A549 (cell line): Measurements from ENCODE around the gene ERBB2.

Experiments used
- CHD4 ChIP-seq: fragments of 200-600 bp; sonication (generic); IDR thresholded peaks from 2 replicates; pipeline ENCODE4 v1.6.1; 2016; ENCODE audit warnings: antibody characterized with exemption, mild to moderate bottlenecking, borderline replicate concordance
- EP300 ChIP-seq, 2 experiments: fragments of >200 bp; sonication (Bioruptor Twin); formaldehyde crosslinking; IDR thresholded peaks; 2 replicates in 1 of 2; 3 replicates in 1 of 2; pipeline ENCODE4 v1.6.1; 2016 to 2017
- POLR2A ChIP-seq: IDR thresholded peaks from 2 replicates; pipeline ENCODE4 v1.6.1; 2012; ENCODE audit warnings: mild to moderate bottlenecking, low read length
- SMC3 ChIP-seq: fragments of >200 bp; sonication (Bioruptor Twin); formaldehyde crosslinking; IDR thresholded peaks from 3 replicates; pipeline ENCODE4 v1.6.1; 2018; ENCODE audit warnings: inconsistent platforms
- TF ChIP-seq, protein P1 (sequence below): fragments of >200 bp; sonication (Bioruptor Twin); formaldehyde crosslinking; IDR thresholded peaks from 3 replicates; pipeline ENCODE4 v1.5.1; 2016

DNA sequence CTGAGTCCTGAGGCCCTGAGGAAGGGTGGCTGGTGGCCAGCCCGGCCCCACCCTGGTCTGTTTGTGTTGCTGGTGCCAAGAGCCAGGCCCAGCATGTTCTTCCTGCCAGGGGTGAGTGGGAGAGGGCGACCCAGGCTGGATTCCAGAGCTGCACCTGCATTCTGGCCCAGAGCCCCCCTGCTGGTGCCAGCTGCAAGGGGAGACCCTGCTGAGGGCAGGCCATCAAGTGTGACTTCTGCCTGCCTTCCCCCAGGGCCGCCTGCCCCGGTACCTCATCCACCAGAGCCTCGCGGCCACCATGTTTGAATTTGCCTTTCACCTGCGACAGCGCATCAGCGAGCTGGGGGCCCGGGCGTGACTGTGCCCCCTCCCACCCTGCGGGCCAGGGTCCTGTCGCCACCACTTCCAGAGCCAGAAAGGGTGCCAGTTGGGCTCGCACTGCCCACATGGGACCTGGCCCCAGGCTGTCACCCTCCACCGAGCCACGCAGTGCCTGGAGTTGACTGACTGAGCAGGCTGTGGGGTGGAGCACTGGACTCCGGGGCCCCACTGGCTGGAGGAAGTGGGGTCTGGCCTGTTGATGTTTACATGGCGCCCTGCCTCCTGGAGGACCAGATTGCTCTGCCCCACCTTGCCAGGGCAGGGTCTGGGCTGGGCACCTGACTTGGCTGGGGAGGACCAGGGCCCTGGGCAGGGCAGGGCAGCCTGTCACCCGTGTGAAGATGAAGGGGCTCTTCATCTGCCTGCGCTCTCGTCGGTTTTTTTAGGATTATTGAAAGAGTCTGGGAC lies 37.1 kb upstream of the ERBB2 start:
- TF ChIP-seq, protein P1, sequence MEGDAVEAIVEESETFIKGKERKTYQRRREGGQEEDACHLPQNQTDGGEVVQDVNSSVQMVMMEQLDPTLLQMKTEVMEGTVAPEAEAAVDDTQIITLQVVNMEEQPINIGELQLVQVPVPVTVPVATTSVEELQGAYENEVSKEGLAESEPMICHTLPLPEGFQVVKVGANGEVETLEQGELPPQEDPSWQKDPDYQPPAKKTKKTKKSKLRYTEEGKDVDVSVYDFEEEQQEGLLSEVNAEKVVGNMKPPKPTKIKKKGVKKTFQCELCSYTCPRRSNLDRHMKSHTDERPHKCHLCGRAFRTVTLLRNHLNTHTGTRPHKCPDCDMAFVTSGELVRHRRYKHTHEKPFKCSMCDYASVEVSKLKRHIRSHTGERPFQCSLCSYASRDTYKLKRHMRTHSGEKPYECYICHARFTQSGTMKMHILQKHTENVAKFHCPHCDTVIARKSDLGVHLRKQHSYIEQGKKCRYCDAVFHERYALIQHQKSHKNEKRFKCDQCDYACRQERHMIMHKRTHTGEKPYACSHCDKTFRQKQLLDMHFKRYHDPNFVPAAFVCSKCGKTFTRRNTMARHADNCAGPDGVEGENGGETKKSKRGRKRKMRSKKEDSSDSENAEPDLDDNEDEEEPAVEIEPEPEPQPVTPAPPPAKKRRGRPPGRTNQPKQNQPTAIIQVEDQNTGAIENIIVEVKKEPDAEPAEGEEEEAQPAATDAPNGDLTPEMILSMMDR: no peak
- no peak for TF ChIP-seq SMC3
- no peak for TF ChIP-seq POLR2A
- no peak for TF ChIP-seq CHD4
- no peak for TF ChIP-seq EP300 (IDR thresholded peaks at IDR 0.05)
